CD4-positive, alpha-beta T cell (primary cell): ENCODE results near the gene TIAM1. TPM values are rescaled to one million over a fixed set of nuclear protein-coding genes. Genes with fewer than 3 reads are reported as not detected.

Source experiments
- ATAC-seq: fragments of 200-7000 bp; cut with Tn5 transposase; one replicate; pipeline ENCODE4 v1.10.0; 2022; ENCODE audit warnings: mild to moderate bottlenecking; ENCODE audit not compliant: poor library complexity
- CTCF ChIA-PET: fragments of 350-600 bp; sonication (Branson Sonifier 250); formaldehyde crosslinking; loops from one replicate; lab custom pipeline; 2021; ENCODE audit warnings: antibody characterized with exemption, inconsistent platforms; lab: Charles Lee
- POLR2A ChIA-PET: fragments of 350-600 bp; sonication (Branson Sonifier 250); formaldehyde crosslinking; loops from one replicate; lab custom pipeline; 2021; ENCODE audit warnings: antibody characterized with exemption, inconsistent platforms; lab: Charles Lee
- DNase-seq, 14 experiments: peaks; one replicate each; pipeline ENCODE4 v3.0.0-alpha.2; 2013 to 2020; ENCODE audit warnings: mixed read lengths in 2 of 14
- H3K27ac ChIP-seq, 2 donors: one replicate each; pipeline versions ENCODE4 v1.5.1 to v1.7.0; 2013; ENCODE audit warnings: low read length in 2 of 2, low read depth in 1 of 2, mild to moderate bottlenecking in 1 of 2
- H3K27me3 ChIP-seq, 2 experiments: 1 replicate in 1 of 2; 2 replicates in 1 of 2; pipeline versions ENCODE4 v1.6.1 to v1.7.0; 2013; ENCODE audit warnings: low read length in 2 of 2, control low read depth in 1 of 2, mild to moderate bottlenecking in 1 of 2, moderate library complexity in 1 of 2; ENCODE audit not compliant: insufficient read depth in 2 of 2, control insufficient read depth in 1 of 2
- H3K36me3 ChIP-seq: one replicate; pipeline ENCODE4 v1.6.1; 2013; ENCODE audit warnings: low read length, control low read depth; ENCODE audit not compliant: insufficient read depth
- H3K4me1 ChIP-seq: one replicate; pipeline ENCODE4 v1.6.1; 2013; ENCODE audit warnings: low read length, control low read depth; ENCODE audit not compliant: insufficient read depth
- H3K4me3 ChIP-seq: one replicate; pipeline ENCODE4 v1.5.1; 2013; ENCODE audit warnings: mild to moderate bottlenecking, low read length, moderate library complexity
- H3K9me3 ChIP-seq, 2 experiments: 1 replicate in 1 of 2; 2 replicates in 1 of 2; pipeline versions ENCODE4 v1.6.1 to v1.7.0; 2013; ENCODE audit warnings: low read length in 2 of 2, mild to moderate bottlenecking in 2 of 2, control low read depth in 1 of 2, moderate library complexity in 1 of 2; ENCODE audit not compliant: control insufficient read depth in 1 of 2, insufficient read depth in 1 of 2
- H3K27ac Mint-ChIP-seq: one replicate; pipeline ENCODE4 v1.8.0; 2020; ENCODE audit warnings: mixed read lengths
- H3K27me3 Mint-ChIP-seq: one replicate; pipeline ENCODE4 v1.8.0; 2021; ENCODE audit warnings: mixed read lengths
- H3K36me3 Mint-ChIP-seq: one replicate; pipeline ENCODE4 v1.8.0; 2021; ENCODE audit warnings: low read depth, mixed read lengths
- H3K4me1 Mint-ChIP-seq: one replicate; pipeline ENCODE4 v1.8.0; 2021; ENCODE audit warnings: low read depth, mixed read lengths
- H3K4me3 Mint-ChIP-seq: one replicate; pipeline ENCODE4 v1.8.0; 2020; ENCODE audit warnings: mild to moderate bottlenecking, mixed read lengths
- H3K9me3 Mint-ChIP-seq: one replicate; pipeline ENCODE4 v1.8.0; 2020; ENCODE audit warnings: mixed read lengths
- CTCF ChIP-seq: fragments of 200-600 bp; IDR thresholded peaks from one replicate; pipeline ENCODE4 v1.8.0; 2022; ENCODE audit warnings: antibody characterized with exemption, mild to moderate bottlenecking
- intact Hi-C, 2 experiments: fragments of 100-400 bp; cut with DNase I in 1 of 2; cut with micrococcal nuclease in 1 of 2; formaldehyde crosslinking; loops; one replicate each; pipeline versions ENCODE4 v1.15.1 to v1.9.0; 2023 to 2025; cut with DNase I, micrococcal nuclease
- total RNA-seq, 174 experiments: library from RNA in 2 of 174; stranded (reverse) in 2 of 174; gene quantifications; one replicate each; pipeline ENCODE4 v1.2.3 and lab custom pipeline; 2021 to 2026

TIAM1 gene
- total RNA-seq, 2 experiments from 2014 or later = 39.6 to 39.8 TPM

GRCh38 chr21:31157756-31158155 lies 186.3 kb downstream of the TIAM1 start:
- Mint-ChIP-seq H3K9me3 (no peaks in the 10 kb centered on the region), H3K27ac (peak overlapping the region; percentile 86), H3K27me3 (no peaks in the 10 kb centered on the region), H3K36me3 (peaks cover 68% of the 10 kb centered on the region), H3K4me1 (peaks cover 84% of the 10 kb centered on the region), H3K4me3 (peak overlapping the region; percentile 55)
- Histone ChIP-seq H3K4me3 (no peak overlapping the region), H3K9me3 (peaks cover 0 to 12% of the 10 kb centered on the region in 2 experiments), H3K36me3 (peaks cover 27% of the 10 kb centered on the region), H3K27me3 (no peaks in the 10 kb centered on the region), H3K4me1 (peaks cover 43% of the 10 kb centered on the region), H3K27ac (peak overlapping the region; percentile 23 to 72)
- TF ChIP-seq CTCF = no peak
- ChIA-PET POLR2A (interaction anchor here (2.9 to 10.7 kb wide), 4 partner anchors 17 to 29 kb away, joined by 20 to 100 read pairs (median 40); no protein-coding TSS in a partner anchor), CTCF (interaction anchor here (1.3 kb wide), 1 partner anchor 23 kb away, joined by 6 read pairs; no protein-coding TSS in a partner anchor)
- DNase-seq (no peak), ATAC-seq (no peak)
- intact Hi-C loops = loop anchor here (2.0 to 10.0 kb wide), 2 partner anchors 15 to 577 kb away; partner anchors contain the start of gene SCAF4 (in 1 of the 2)

- H3K4me1 ChIP-seq = peaks cover 48% of the 10 kb centered on the region
Measured at GRCh38 chr21:31156662-31157061, 187.4 kb downstream of the TIAM1 start.

GRCh38 chr21:31156169-31156568 lies 187.9 kb downstream of the TIAM1 start:
- POLR2A ChIA-PET = interaction anchor here (1.0 to 10.7 kb wide), 4 partner anchors 18 to 25 kb away, joined by 3 to 100 read pairs (median 26); no protein-coding TSS in a partner anchor
- Histone ChIP-seq H3K9me3 (peaks cover 0 to 12% of the 10 kb centered on the region in 2 experiments), H3K27me3 (no peaks in the 10 kb centered on the region), H3K4me3 (no peak overlapping the region), H3K36me3 (peaks cover 33% of the 10 kb centered on the region), H3K27ac (no peak overlapping the region), H3K4me1 (peaks cover 45% of the 10 kb centered on the region)
- Mint-ChIP-seq H3K9me3 (no peaks in the 10 kb centered on the region), H3K36me3 (peaks cover 74% of the 10 kb centered on the region), H3K4me3 (no peak overlapping the region), H3K27ac (peak overlapping the region; percentile 86), H3K27me3 (no peaks in the 10 kb centered on the region), H3K4me1 (peaks cover 82% of the 10 kb centered on the region)
- intact Hi-C loops = loop anchor here in 1 of 2 experiments (10.0 kb wide), 1 partner anchor 579 kb away; the partner anchor contains the start of gene SCAF4
- DNase-seq (no peak), ATAC-seq (no peak)
- CTCF ChIA-PET = interaction anchor here (1.5 to 1.9 kb wide), 2 partner anchors 13 to 25 kb away, joined by 5 read pairs; no protein-coding TSS in a partner anchor
- no peak for TF ChIP-seq CTCF

More at GRCh38 chr21:31156662-31157061, 187.4 kb downstream of the TIAM1 start:
- no peaks in the 10 kb centered on the region for H3K27me3 ChIP-seq
- H3K36me3 ChIP-seq = peaks cover 32% of the 10 kb centered on the region
- TF ChIP-seq CTCF = no peak
- Mint-ChIP-seq H3K36me3 (peaks cover 71% of the 10 kb centered on the region), H3K27ac (peak overlapping the region; percentile 86), H3K4me3 (no peak overlapping the region), H3K4me1 (peaks cover 82% of the 10 kb centered on the region), H3K27me3 (no peaks in the 10 kb centered on the region), H3K9me3 (no peaks in the 10 kb centered on the region)
- H3K4me3 ChIP-seq = no peak overlapping the region
- CTCF ChIA-PET = interaction anchor here (1.5 to 1.9 kb wide), 2 partner anchors 14 to 24 kb away, joined by 5 read pairs; no protein-coding TSS in a partner anchor
- intact Hi-C loops = loop anchor here in 1 of 2 experiments (10.0 kb wide), 1 partner anchor 578 kb away; the partner anchor contains the start of gene SCAF4
- POLR2A ChIA-PET = interaction anchor here (1.0 to 10.7 kb wide), 4 partner anchors 17 to 24 kb away, joined by 3 to 100 read pairs (median 26); no protein-coding TSS in a partner anchor
- no peak overlapping the region for H3K27ac ChIP-seq
- ATAC-seq (no peak), DNase-seq (no peak)
- H3K9me3 ChIP-seq = peaks cover 0 to 12% of the 10 kb centered on the region in 2 experiments
